OCI-LY3 (cell line): Measurements from ENCODE around the gene INTS6.

Source experiments
- CTCF ChIP-seq: fragments of 200-600, 300-600 bp; sonication (generic); IDR thresholded peaks from 2 replicates; pipeline ENCODE4 v1.5.1; 2014; ENCODE audit warnings: antibody characterized with exemption, low read length, low read depth
- EZH2phosphoT487 ChIP-seq: fragments of 200-600 bp; shearing (Covaris generic); IDR thresholded peaks from 2 replicates; pipeline ENCODE4 v1.6.1; 2018; ENCODE audit warnings: antibody characterized with exemption, mixed run types, low read depth

- TF ChIP-seq CTCF = peak; percentile 61
- no peak for TF ChIP-seq EZH2phosphoT487
Measured at GRCh38 chr13:51444922-51445321, 7.9 kb downstream of the INTS6 start.
